Gastrocnemius medialis (tissue), 4 donors: Measurements from ENCODE around the gene ARHGAP24. TPM values are rescaled to one million over a fixed set of nuclear protein-coding genes. Genes with fewer than 3 reads are reported as not detected.
"Not testable (repeated sequence)": the region's sequence is repeated elsewhere in the genome, so short reads cannot be mapped to it uniquely, and the experiment has no call there.

Experiments used
- ATAC-seq, 2 donors: fragments of 150-250 bp; one replicate each; pipeline ENCODE4 v1.9.1; 2016
- DNase-seq, 2 donors: peaks; one replicate each; pipeline ENCODE4 v3.0.0-alpha.2; 2019
- H3K27ac ChIP-seq, 4 donors: fragments of 200-600 bp; sonication (generic); 1 replicate in 1 of 4; 2 replicates in 3 of 4; pipeline ENCODE4 v1.5.1; 2016 to 2018; ENCODE audit warnings: mild to moderate bottlenecking in 2 of 4, moderate library complexity in 1 of 4
- H3K27me3 ChIP-seq, 3 donors: fragments of 200-600 bp; sonication (generic) in 2 of 3; 1 replicate in 1 of 3; 2 replicates in 2 of 3; pipeline versions ENCODE4 v1.5.1 to v1.6.0; 2016 to 2019; ENCODE audit warnings: mild to moderate bottlenecking in 1 of 3, moderate library complexity in 1 of 3
- H3K36me3 ChIP-seq, 2 donors: fragments of 200-600 bp; sonication (generic) in 1 of 2; one replicate each; pipeline ENCODE4 v1.5.1; 2017 to 2018
- H3K4me1 ChIP-seq, 2 donors: fragments of 200-600 bp; sonication (generic) in 1 of 2; one replicate each; pipeline ENCODE4 v1.5.1; 2016 to 2017; ENCODE audit warnings: mild to moderate bottlenecking in 2 of 2
- H3K4me3 ChIP-seq, 4 donors: fragments of 200-600 bp; sonication (generic) in 3 of 4; 1 replicate in 1 of 4; 2 replicates in 3 of 4; pipeline ENCODE4 v1.5.1; 2016 to 2019; ENCODE audit warnings: mild to moderate bottlenecking in 2 of 4
- H3K9me3 ChIP-seq, 3 donors: fragments of 200-600 bp; sonication (generic) in 2 of 3; 1 replicate in 1 of 3; 2 replicates in 2 of 3; pipeline ENCODE4 v1.5.1; 2016 to 2019
- POLR2A ChIP-seq, 2 donors: fragments of 450-650 bp; IDR thresholded peaks; one replicate each; pipeline ENCODE4 v1.6.1; 2017; ENCODE audit warnings: antibody characterized with exemption in 2 of 2, mild to moderate bottlenecking in 2 of 2, moderate library complexity in 2 of 2
- in situ Hi-C, 4 donors: fragments of 200-750 bp; cut with MboI; loops; one replicate each; pipeline versions ENCODE4 v1.15.0 to v1.8.0; 2017; ENCODE audit warnings: low sequenced_read_pairs in 4 of 4
- intact Hi-C: fragments of 100-400 bp; cut with DNase I; formaldehyde crosslinking; loops from one replicate; pipeline ENCODE4 v1.15.1; 2023; ENCODE audit warnings: low total_unique reads
- total RNA-seq, 4 donors: library from RNA; depleted of rRNA; stranded (reverse); fragments of >200 nt; gene quantifications; one replicate each; pipeline versions ENCODE4 v1.1.0 to v1.2.3, GENCODE V29; 2016
- TF ChIP-seq, protein P1 (sequence below), 5 experiments: fragments of 450-650 bp in 3 of 5; fragments of 200-600 bp in 2 of 5; sonication (generic) in 2 of 5; IDR thresholded peaks in 4 of 5; conservative IDR thresholded peaks in 1 of 5; 1 replicate in 4 of 5; 2 replicates in 1 of 5; pipeline ENCODE4 v1.5.1; 2016 to 2019; ENCODE audit warnings: antibody characterized with exemption in 5 of 5, mild to moderate bottlenecking in 3 of 5, moderate library complexity in 3 of 5

Gene ARHGAP24
- total RNA-seq, 4 donors from 2014 or later, result 2.8 to 7.8 (median 5.3) TPM

DNA sequence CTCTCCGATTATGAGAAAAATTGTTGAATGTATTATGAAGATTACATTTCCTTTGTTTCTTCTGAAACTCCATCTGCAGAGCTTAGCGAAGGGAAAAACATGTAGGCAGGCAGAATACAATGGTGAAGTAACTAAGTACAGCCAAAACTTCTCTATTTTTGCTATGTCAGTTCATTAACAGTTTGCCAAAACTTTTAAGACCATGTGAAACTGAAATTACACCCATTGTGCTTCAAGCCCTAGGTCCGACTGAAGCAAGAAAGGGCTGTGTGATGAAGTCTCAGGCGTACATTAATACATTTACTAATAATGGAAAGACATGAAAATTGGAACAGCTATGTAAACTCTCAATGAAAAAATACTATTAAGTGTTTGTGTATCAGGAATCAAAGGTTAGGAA, 486.9 kb downstream of the ARHGAP24 start:
- in situ Hi-C loops, result loop anchor here in 2 of 4 donors (10.0 to 25.0 kb wide), 2 partner anchors 175 to 817 kb away; no protein-coding TSS in a partner anchor

DNA sequence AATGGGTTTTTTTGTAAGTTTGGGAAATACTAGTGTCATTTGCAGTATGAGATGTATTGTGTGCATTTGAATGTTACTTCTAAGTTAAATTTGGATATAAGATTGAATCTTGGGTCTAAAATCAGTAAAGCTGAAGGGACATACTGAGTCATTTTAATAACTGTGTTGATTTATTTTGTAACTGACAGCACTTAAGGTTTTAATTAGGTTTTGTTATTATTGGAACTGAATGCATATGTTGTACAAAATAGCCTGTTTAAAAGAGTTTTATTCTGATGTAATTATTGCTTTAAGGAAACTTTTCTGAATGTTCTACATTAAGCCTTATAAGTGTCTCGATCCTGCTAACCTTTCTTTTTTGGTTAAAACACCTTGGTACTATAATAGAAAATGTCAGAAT, 488.3 kb downstream of the ARHGAP24 start:
- H3K4me1 ChIP-seq, result peaks cover 0 to 6% of the 10 kb centered on the region in 2 donors
- in situ Hi-C loops, result loop anchor here in 2 of 4 donors (10.0 to 25.0 kb wide), 2 partner anchors 176 to 818 kb away; no protein-coding TSS in a partner anchor

More for the DNA sequence above, 486.9 kb downstream of the ARHGAP24 start:
- Histone ChIP-seq H3K9me3 (no peaks in the 10 kb centered on the region), H3K4me3 (no peak overlapping the region), H3K36me3 (no peaks in the 10 kb centered on the region), H3K27me3 (no peaks in the 10 kb centered on the region), H3K4me1 (no peaks in the 10 kb centered on the region), H3K27ac (no peak overlapping the region)
- ATAC-seq (no peak), DNase-seq (no peak)
- intact Hi-C loops, result loop anchor here (10.0 kb wide), 1 partner anchor 137 kb away; no protein-coding TSS in a partner anchor
- TF ChIP-seq, protein P1, sequence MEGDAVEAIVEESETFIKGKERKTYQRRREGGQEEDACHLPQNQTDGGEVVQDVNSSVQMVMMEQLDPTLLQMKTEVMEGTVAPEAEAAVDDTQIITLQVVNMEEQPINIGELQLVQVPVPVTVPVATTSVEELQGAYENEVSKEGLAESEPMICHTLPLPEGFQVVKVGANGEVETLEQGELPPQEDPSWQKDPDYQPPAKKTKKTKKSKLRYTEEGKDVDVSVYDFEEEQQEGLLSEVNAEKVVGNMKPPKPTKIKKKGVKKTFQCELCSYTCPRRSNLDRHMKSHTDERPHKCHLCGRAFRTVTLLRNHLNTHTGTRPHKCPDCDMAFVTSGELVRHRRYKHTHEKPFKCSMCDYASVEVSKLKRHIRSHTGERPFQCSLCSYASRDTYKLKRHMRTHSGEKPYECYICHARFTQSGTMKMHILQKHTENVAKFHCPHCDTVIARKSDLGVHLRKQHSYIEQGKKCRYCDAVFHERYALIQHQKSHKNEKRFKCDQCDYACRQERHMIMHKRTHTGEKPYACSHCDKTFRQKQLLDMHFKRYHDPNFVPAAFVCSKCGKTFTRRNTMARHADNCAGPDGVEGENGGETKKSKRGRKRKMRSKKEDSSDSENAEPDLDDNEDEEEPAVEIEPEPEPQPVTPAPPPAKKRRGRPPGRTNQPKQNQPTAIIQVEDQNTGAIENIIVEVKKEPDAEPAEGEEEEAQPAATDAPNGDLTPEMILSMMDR (IDR thresholded peaks at IDR 0.05 in 4 of 5, conservative IDR thresholded peaks at IDR 0.05 in 1 of 5), result no peak
- TF ChIP-seq POLR2A (IDR thresholded peaks at IDR 0.05), result no peak

DNA sequence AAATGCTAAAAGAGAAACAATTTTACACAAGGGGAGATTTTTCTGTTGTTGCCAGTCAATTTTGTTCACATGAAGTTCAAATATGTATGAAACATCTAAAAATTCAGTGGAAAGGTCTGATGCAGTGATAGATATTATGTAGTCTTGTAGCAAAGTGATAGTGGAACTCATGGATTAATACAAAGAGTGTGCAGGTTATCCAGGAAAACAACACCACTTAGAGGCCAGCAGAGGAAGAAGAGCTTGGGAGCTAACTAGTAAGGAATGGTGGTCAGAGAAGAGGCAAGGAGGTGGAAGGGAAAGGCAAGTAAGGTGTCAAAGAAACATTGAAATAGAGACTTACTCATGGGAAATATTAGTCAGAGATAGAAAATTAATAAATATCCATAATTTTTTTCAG, 489.3 kb downstream of the ARHGAP24 start:
- Histone ChIP-seq H3K36me3 (no peaks in the 10 kb centered on the region), H3K27me3 (no peaks in the 10 kb centered on the region), H3K4me1 (peaks cover 0 to 7% of the 10 kb centered on the region in 2 donors), H3K27ac (no peak overlapping the region), H3K4me3 (no peak overlapping the region), H3K9me3 (no peaks in the 10 kb centered on the region)
- intact Hi-C loops (loop anchor here (10.0 kb wide), 1 partner anchor 139 kb away; no protein-coding TSS in a partner anchor), in situ Hi-C loops (loop anchor here in 2 of 4 donors (10.0 to 25.0 kb wide), 2 partner anchors 177 to 819 kb away; no protein-coding TSS in a partner anchor)
- no peak for ATAC-seq
- DNase-seq, result no peak
- no peak for TF ChIP-seq POLR2A (IDR thresholded peaks at IDR 0.05)
- TF ChIP-seq, protein P1 (IDR thresholded peaks at IDR 0.05 in 4 of 5, conservative IDR thresholded peaks at IDR 0.05 in 1 of 5), result no peak

More for the DNA sequence above, 488.3 kb downstream of the ARHGAP24 start:
- DNase-seq (no peak), ATAC-seq (no peak)
- TF ChIP-seq POLR2A (IDR thresholded peaks at IDR 0.05), result no peak
- TF ChIP-seq, protein P1 (IDR thresholded peaks at IDR 0.05 in 4 of 5, conservative IDR thresholded peaks at IDR 0.05 in 1 of 5), result no peak
- H3K36me3 ChIP-seq, result no peaks in the 10 kb centered on the region
- H3K9me3 ChIP-seq, result no peaks in the 10 kb centered on the region
- H3K27me3 ChIP-seq, result no peaks in the 10 kb centered on the region
- intact Hi-C loops, result loop anchor here (10.0 kb wide), 1 partner anchor 138 kb away; no protein-coding TSS in a partner anchor
- no peak overlapping the region for H3K27ac ChIP-seq
- H3K4me3 ChIP-seq, result no peak overlapping the region

DNA sequence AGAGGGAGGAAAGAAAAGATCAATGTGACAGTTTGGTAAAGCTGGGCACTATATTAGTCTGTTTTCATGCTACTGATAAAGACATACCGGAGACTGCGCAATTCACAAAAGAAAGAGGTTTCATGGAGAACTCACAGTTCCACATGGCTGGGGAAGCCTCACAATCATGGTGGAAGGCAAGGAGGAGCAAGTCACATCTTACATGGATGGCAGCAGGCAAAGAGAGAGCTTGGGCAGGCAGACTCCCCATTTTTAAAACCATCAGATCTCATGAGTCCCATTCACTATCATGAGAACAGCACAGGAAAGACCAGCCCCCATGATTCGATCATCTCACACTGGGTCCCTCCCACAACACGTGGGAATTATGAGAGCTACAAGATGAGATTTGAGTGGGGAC, 490.1 kb downstream of the ARHGAP24 start:
- not testable (repeated sequence) for ATAC-seq, H3K27me3 ChIP-seq, H3K36me3 ChIP-seq, H3K4me3 ChIP-seq, DNase-seq, H3K4me1 ChIP-seq, H3K27ac ChIP-seq, H3K9me3 ChIP-seq
- intact Hi-C loops (loop anchor here (5.0 to 10.0 kb wide), 2 partner anchors 140 to 208 kb away; no protein-coding TSS in a partner anchor), in situ Hi-C loops (loop anchor here in 3 of 4 donors (5.0 to 25.0 kb wide), 4 partner anchors 168 to 820 kb away; no protein-coding TSS in a partner anchor)

DNA sequence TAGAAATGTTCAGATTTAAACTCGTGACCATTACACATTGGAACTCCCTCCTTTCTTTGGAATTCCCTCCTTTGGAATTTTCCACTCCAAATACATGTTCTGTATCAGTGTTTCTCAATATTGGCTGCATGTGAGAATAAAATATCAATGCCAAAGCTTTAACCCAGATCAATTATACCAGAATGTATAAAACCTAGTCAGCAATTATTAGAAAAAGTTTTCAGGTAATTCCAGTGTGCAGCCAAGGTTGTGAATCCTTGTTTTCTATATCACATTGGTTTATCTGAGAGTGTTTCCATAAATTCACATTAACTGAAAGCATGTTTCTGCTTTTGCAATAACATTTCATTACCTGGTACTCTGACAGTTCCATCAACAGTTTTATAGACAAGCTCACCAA, 490.6 kb downstream of the ARHGAP24 start:
- H3K4me1 ChIP-seq, result peaks cover 0 to 7% of the 10 kb centered on the region in 2 donors
- TF ChIP-seq, protein P1 (IDR thresholded peaks at IDR 0.05 in 4 of 5, conservative IDR thresholded peaks at IDR 0.05 in 1 of 5), result no peak
- TF ChIP-seq POLR2A (IDR thresholded peaks at IDR 0.05), result no peak
- no peak overlapping the region for H3K4me3 ChIP-seq
- no peaks in the 10 kb centered on the region for H3K27me3 ChIP-seq
- H3K27ac ChIP-seq, result no peak overlapping the region
- DNase-seq (no peak), ATAC-seq (no peak)
- in situ Hi-C loops, result loop anchor here in 3 of 4 donors (5.0 to 25.0 kb wide), 4 partner anchors 168 to 821 kb away; no protein-coding TSS in a partner anchor
- intact Hi-C loops, result loop anchor here (5.0 to 10.0 kb wide), 2 partner anchors 141 to 208 kb away; no protein-coding TSS in a partner anchor
- no peaks in the 10 kb centered on the region for H3K9me3 ChIP-seq
- no peaks in the 10 kb centered on the region for H3K36me3 ChIP-seq
